Measurements from ENCODE around the gene NDC1. TPM values are rescaled to one million over a fixed set of nuclear protein-coding genes. Genes with fewer than 3 reads are reported as not detected.

NDC1 gene
- total RNA-seq, 4 donors from 2014 or later = 1.1 to 11.1 (median 8.0) TPM

DNA sequence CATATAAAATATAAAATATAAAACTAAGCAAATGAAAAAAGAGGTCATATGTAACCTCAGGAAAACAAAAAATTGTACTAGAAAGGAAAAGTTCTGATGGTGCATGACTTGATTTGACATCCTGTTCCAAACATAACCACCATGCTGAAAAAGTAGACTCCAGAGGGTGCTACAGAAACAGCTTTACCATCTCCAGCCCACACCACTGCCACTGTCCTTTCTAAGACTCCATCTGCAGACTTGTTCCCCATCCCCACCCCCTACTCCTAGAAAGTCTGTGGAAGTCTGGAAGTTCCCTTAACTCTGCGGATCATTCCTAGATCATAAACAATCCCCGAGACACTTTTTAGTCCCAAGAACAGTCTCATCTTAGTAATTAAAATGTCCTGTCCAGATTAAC lies 119.7 kb downstream of the NDC1 start:
- H3K27me3 ChIP-seq = no peaks in the 10 kb centered on the region
- WGBS, 2 donors (ENCODE audit: low coverage in 1 of 2) = 42 to 45% methylated on average over 2 of the region's 2 CpGs

DNA sequence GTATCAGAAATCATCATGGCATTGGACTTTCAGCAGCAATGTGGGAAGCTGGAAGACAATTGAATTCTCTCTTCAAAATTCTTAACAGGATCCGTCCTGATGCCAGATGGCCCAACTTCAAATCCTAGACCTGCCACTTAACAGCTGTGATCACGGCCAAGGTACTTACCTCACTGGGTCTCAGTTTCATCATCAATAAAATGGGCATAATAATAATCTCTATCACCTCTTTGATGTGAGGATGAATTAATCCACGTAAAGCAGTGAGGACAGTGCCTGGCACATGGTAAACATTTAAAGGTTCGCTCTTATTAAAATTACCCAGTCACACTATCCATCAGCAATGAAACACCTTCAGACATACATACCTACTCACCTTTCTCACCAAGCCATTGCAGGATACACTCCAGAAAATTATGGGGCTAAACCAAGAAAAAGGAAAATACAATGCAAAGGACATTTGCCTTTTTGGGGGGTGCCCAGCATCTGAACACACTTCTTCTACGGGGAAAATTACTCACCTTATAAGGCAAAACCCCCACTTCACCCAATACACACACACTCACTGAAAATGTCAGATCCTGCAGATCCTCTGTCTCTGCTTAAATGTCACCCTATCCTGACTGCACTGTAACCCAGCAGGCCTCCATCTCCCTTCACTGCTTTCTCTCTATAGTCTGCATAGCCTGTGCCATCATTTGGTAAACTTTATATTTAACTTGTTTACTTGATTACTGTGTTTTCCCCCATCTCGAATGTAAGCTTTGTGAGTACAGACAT lies 120.9 kb downstream of the NDC1 start:
- no peak overlapping the region for H3K4me3 ChIP-seq
- DNase-seq = no peak
- WGBS, 2 donors (ENCODE audit: low coverage in 1 of 2) = 65 to 73% methylated on average over 4 to 6 of the region's 6 CpGs
- no peaks in the 10 kb centered on the region for H3K4me1 ChIP-seq
- H3K36me3 ChIP-seq = no peaks in the 10 kb centered on the region
- no peak overlapping the region for H3K27ac ChIP-seq
- intact Hi-C loops (cut with DNase I; ENCODE audit: low total_unique reads) (no loop called here), in situ Hi-C loops (cut with MboI; ENCODE audit: low pct_ligation_motif_present in 1 of 4, low pct_unique_long_range_greater_than_20kb in 1 of 4, low sequenced_read_pairs in 3 of 4) (no loop called here)
- H3K9me3 ChIP-seq = no peaks in the 10 kb centered on the region
- no peak for TF ChIP-seq EP300 (IDR thresholded peaks at IDR 0.05; ENCODE audit: low read depth)
- no peak for TF ChIP-seq POLR2A (IDR thresholded peaks at IDR 0.05)
- TF ChIP-seq, protein P1, sequence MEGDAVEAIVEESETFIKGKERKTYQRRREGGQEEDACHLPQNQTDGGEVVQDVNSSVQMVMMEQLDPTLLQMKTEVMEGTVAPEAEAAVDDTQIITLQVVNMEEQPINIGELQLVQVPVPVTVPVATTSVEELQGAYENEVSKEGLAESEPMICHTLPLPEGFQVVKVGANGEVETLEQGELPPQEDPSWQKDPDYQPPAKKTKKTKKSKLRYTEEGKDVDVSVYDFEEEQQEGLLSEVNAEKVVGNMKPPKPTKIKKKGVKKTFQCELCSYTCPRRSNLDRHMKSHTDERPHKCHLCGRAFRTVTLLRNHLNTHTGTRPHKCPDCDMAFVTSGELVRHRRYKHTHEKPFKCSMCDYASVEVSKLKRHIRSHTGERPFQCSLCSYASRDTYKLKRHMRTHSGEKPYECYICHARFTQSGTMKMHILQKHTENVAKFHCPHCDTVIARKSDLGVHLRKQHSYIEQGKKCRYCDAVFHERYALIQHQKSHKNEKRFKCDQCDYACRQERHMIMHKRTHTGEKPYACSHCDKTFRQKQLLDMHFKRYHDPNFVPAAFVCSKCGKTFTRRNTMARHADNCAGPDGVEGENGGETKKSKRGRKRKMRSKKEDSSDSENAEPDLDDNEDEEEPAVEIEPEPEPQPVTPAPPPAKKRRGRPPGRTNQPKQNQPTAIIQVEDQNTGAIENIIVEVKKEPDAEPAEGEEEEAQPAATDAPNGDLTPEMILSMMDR (IDR thresholded peaks at IDR 0.05) = no peak
- TF ChIP-seq POLR2AphosphoS5 (IDR thresholded peaks at IDR 0.05) = no peak
- no peaks in the 10 kb centered on the region for H3K27me3 ChIP-seq

More for the DNA sequence above, 119.7 kb downstream of the NDC1 start:
- Histone ChIP-seq H3K4me1 (no peaks in the 10 kb centered on the region), H3K4me3 (no peak overlapping the region), H3K27ac (no peak overlapping the region), H3K36me3 (no peaks in the 10 kb centered on the region), H3K9me3 (no peaks in the 10 kb centered on the region)
- TF ChIP-seq, protein P1 (IDR thresholded peaks at IDR 0.05) = no peak
- TF ChIP-seq POLR2AphosphoS5 (IDR thresholded peaks at IDR 0.05) (no peak), EP300 (IDR thresholded peaks at IDR 0.05; ENCODE audit: low read depth) (no peak), POLR2A (IDR thresholded peaks at IDR 0.05) (no peak)
- intact Hi-C loops (cut with DNase I; ENCODE audit: low total_unique reads) (no loop called here), in situ Hi-C loops (cut with MboI; ENCODE audit: low pct_ligation_motif_present in 1 of 4, low pct_unique_long_range_greater_than_20kb in 1 of 4, low sequenced_read_pairs in 3 of 4) (no loop called here)
- DNase-seq = no peak

DNA sequence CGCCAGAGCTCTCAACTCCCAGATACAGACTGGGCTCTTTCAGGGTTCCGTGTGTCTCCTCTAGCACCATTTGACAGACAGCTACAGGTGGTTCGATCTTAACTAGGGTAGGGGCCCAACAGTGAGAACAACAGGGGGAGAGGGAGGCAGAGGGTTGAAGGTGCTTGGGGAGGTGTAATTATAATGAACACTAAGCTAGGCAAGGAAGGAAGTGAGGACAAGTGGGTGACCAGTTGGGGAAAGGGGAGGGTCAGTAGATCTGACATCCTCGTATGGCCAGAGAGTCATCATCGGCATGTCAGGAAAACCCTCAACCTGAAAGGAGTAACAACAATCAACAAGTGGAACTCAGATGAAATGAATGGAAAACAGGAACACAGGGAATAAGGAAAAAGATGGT lies 121.9 kb downstream of the NDC1 start:
- WGBS, 2 donors (ENCODE audit: low coverage in 1 of 2) = 60 to 80% methylated on average over 1 to 5 of the region's 5 CpGs
- Histone ChIP-seq H3K27me3 (no peaks in the 10 kb centered on the region), H3K36me3 (no peaks in the 10 kb centered on the region), H3K27ac (no peak overlapping the region), H3K4me1 (no peaks in the 10 kb centered on the region), H3K4me3 (no peak overlapping the region), H3K9me3 (no peaks in the 10 kb centered on the region)
- DNase-seq = no peak
- intact Hi-C loops (cut with DNase I; ENCODE audit: low total_unique reads) = no loop called here
- in situ Hi-C loops (cut with MboI; ENCODE audit: low pct_ligation_motif_present in 1 of 4, low pct_unique_long_range_greater_than_20kb in 1 of 4, low sequenced_read_pairs in 3 of 4) = no loop called here
- TF ChIP-seq POLR2A (IDR thresholded peaks at IDR 0.05) = no peak
- no peak for TF ChIP-seq EP300 (IDR thresholded peaks at IDR 0.05; ENCODE audit: low read depth)
- TF ChIP-seq, protein P1 (IDR thresholded peaks at IDR 0.05) = no peak
- no peak for TF ChIP-seq POLR2AphosphoS5 (IDR thresholded peaks at IDR 0.05)

DNA sequence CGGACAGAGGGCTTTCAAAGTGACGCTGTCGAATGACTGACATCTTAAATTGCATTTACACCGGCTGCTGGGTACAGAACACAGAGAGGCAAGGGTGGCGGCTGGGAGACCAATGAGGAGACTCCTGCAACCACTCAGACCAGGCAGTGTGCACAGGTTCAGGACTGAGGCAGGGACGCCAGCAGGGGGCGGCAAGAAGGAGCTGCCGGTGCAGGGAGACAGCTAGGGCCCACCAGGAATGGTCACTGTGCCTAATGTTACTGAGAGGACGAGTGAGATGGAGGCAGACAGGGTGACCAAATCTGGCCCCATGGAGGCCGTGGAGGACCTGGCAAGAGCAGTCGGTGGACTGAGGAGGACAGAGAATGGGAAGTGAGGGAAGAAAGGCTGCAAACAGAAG lies 122.6 kb downstream of the NDC1 start:
- intact Hi-C loops (cut with DNase I; ENCODE audit: low total_unique reads) = no loop called here
- 64 to 73% methylated on average over 4 to 11 of the region's 11 CpGs for WGBS, 2 donors (ENCODE audit: low coverage in 1 of 2)
- no peak overlapping the region for H3K27ac ChIP-seq
- H3K27me3 ChIP-seq = no peaks in the 10 kb centered on the region
- in situ Hi-C loops (cut with MboI; ENCODE audit: low pct_ligation_motif_present in 1 of 4, low pct_unique_long_range_greater_than_20kb in 1 of 4, low sequenced_read_pairs in 3 of 4) = no loop called here
- no peak overlapping the region for H3K4me3 ChIP-seq
- H3K4me1 ChIP-seq = no peaks in the 10 kb centered on the region
- DNase-seq = no peak
- H3K9me3 ChIP-seq = no peaks in the 10 kb centered on the region
- TF ChIP-seq POLR2AphosphoS5 (IDR thresholded peaks at IDR 0.05) = no peak
- TF ChIP-seq, protein P1 (IDR thresholded peaks at IDR 0.05) = peak in 1 of 5 experiments; percentile 7
- H3K36me3 ChIP-seq = no peaks in the 10 kb centered on the region

Small RNA genes within 50 kb of the gene (small RNA-seq; reads per million reads assigned to genes)
- gene AL049745.1 (0 reads per million in 4 donors), gene RF00418 (0 reads per million in 4 donors)

Other genes with a start within 250 kb of the NDC1 start
- under 1 TPM in 3 of 4 donors, not detected in 1; 0.16 to 0.75 (median 0.27) TPM for gene GLIS1, start 99.1 kb downstream of the NDC1 start, total RNA-seq
- gene YIPF1, start 51.5 kb upstream of the NDC1 start, total RNA-seq = 10 to 100 TPM; 10.1 to 24.6 (median 17.4) TPM
- not detected for gene DIO1, start 55.9 kb upstream of the NDC1 start, total RNA-seq
- 10 to 100 TPM in 3 of 4 donors, 1 to 10 TPM in 1; 4.2 to 22.5 (median 12.9) TPM for gene IFT25, start 107.4 kb upstream of the NDC1 start, total RNA-seq
- gene LRRC42, start 108.1 kb upstream of the NDC1 start, total RNA-seq = 10 to 100 TPM in 3 of 4 donors, 1 to 10 TPM in 1; 4.4 to 24.7 (median 17.5) TPM
- gene LDLRAD1, start 179.9 kb upstream of the NDC1 start, total RNA-seq = not detected
- gene TMEM59, start 214.9 kb upstream of the NDC1 start, total RNA-seq = 100 to 1,000 TPM in 3 of 4 donors, 10 to 100 TPM in 1; 71.6 to 858 (median 226) TPM
- 1 to 10 TPM; 1.4 to 7.1 (median 5.7) TPM for gene TCEANC2, start 215.3 kb upstream of the NDC1 start, total RNA-seq

Data from transverse colon (tissue), 4 donors.